HepG2 (cell line): ENCODE results near the gene CTRL. TPM values are rescaled to one million over a fixed set of nuclear protein-coding genes. Genes with fewer than 3 reads are reported as not detected.
A peak's percentile ranks its signal among the peaks of the same experiment; 100 is the strongest.

ENCODE experiments used
- CEBPB ChIP-seq: IDR thresholded peaks from 2 replicates; pipeline ENCODE4 v1.6.1; 2011; ENCODE audit warnings: low read depth, low read length, improper control_type of control experiment, borderline replicate concordance
- FOXK2 ChIP-seq: fragments of 450-650 bp; IDR thresholded peaks from 2 replicates; pipeline ENCODE4 v1.6.1; 2016
- PAWR ChIP-seq: sonication (generic); formaldehyde crosslinking; IDR thresholded peaks from 2 replicates; pipeline ENCODE4 v1.4.0; 2020; ENCODE audit warnings: missing genetic modification reagents, mild to moderate bottlenecking, borderline replicate concordance
- THAP11 ChIP-seq: IDR thresholded peaks from 2 replicates; pipeline ENCODE4 v1.6.1; 2016; ENCODE audit warnings: missing biosample characterization, missing genetic modification reagents
- ZMYM3 ChIP-seq: sonication (generic); formaldehyde crosslinking; IDR thresholded peaks from 2 replicates; pipeline ENCODE4 v1.5.1; 2020; ENCODE audit warnings: mild to moderate bottlenecking, missing genetic modification reagents
- ZNF607 ChIP-seq: sonication (generic); formaldehyde crosslinking; IDR thresholded peaks from 2 replicates; pipeline ENCODE4 v1.5.1; 2020; ENCODE audit warnings: missing genetic modification reagents, mild to moderate bottlenecking, borderline replicate concordance
- ZNF773 ChIP-seq: sonication (generic); formaldehyde crosslinking; IDR thresholded peaks from 2 replicates; pipeline ENCODE4 v1.4.0; 2020; ENCODE audit warnings: missing genetic modification reagents, borderline replicate concordance
- ZNF792 ChIP-seq: IDR thresholded peaks from 2 replicates; pipeline ENCODE4 v1.6.1; 2016
- ZNF841 ChIP-seq: sonication (generic); formaldehyde crosslinking; IDR thresholded peaks from 2 replicates; pipeline ENCODE4 v1.8.1; 2023; ENCODE audit warnings: missing genetic modification reagents, borderline replicate concordance
- polyA plus RNA-seq, 8 experiments: library from polyadenylated mRNA; depleted of rRNA in 3 of 8; stranded (reverse) in 7 of 8; unstranded in 1 of 8; fragments of >200 nt; fragmentation: Illumina TruSeq in 4 of 8; extraction: Trizol in 4 of 8; gene quantifications; 2 replicates each; pipeline versions ENCODE4 v1.2.1 to v1.2.3, GENCODE V29; 2011 to 2016; ENCODE audit warnings: low read depth in 4 of 8, missing spikeins in 1 of 8, mixed read lengths in 1 of 8; ENCODE audit not compliant: insufficient read depth in 1 of 8
- total RNA-seq, 5 experiments: library from RNA; depleted of rRNA; stranded (reverse); fragments of >200 nt; fragmentation: Illumina TruSeq; extraction: Trizol; gene quantifications; 2 replicates each; pipeline ENCODE4 v1.2.3, GENCODE V29; 2016; ENCODE audit warnings: low read depth in 1 of 5
- TF ChIP-seq, protein P1 (sequence below): IDR thresholded peaks from 2 replicates; pipeline ENCODE4 v1.6.1; 2016; ENCODE audit warnings: mild to moderate bottlenecking, missing biosample characterization, missing genetic modification reagents
- TF ChIP-seq, protein P2 (sequence below): sonication (generic); formaldehyde crosslinking; IDR thresholded peaks from 2 replicates; pipeline ENCODE4 v1.4.0; 2020; ENCODE audit warnings: missing genetic modification reagents
- TF ChIP-seq, protein P3 (sequence below): sonication (generic); formaldehyde crosslinking; IDR thresholded peaks from 2 replicates; pipeline ENCODE4 v1.8.1; 2023; ENCODE audit warnings: mild to moderate bottlenecking, moderate library complexity, missing genetic modification reagents
- TF ChIP-seq, protein P4 (sequence below): sonication (generic); formaldehyde crosslinking; IDR thresholded peaks from 2 replicates; pipeline ENCODE4 v1.4.0; 2020; ENCODE audit warnings: mild to moderate bottlenecking, missing genetic modification reagents
- TF ChIP-seq, protein P5 (sequence below): sonication (generic); formaldehyde crosslinking; IDR thresholded peaks from 2 replicates; pipeline ENCODE4 v1.8.0; 2022; ENCODE audit warnings: mild to moderate bottlenecking, missing genetic modification reagents
- TF ChIP-seq, protein P6 (sequence below): sonication (generic); formaldehyde crosslinking; IDR thresholded peaks from 2 replicates; pipeline ENCODE4 v1.4.0; 2020; ENCODE audit warnings: missing genetic modification reagents, borderline replicate concordance
- TF ChIP-seq, protein P7 (sequence below): fragments of 450-650 bp; IDR thresholded peaks from 2 replicates; pipeline ENCODE4 v1.6.1; 2017; ENCODE audit warnings: mild to moderate bottlenecking

Gene CTRL
- total and polyA plus RNA-seq, 2 of the 13 experiments (the other 11 are each of a cell fraction or from before 2014, with no cell fraction given) = 1.9 to 2.7 TPM

DNA sequence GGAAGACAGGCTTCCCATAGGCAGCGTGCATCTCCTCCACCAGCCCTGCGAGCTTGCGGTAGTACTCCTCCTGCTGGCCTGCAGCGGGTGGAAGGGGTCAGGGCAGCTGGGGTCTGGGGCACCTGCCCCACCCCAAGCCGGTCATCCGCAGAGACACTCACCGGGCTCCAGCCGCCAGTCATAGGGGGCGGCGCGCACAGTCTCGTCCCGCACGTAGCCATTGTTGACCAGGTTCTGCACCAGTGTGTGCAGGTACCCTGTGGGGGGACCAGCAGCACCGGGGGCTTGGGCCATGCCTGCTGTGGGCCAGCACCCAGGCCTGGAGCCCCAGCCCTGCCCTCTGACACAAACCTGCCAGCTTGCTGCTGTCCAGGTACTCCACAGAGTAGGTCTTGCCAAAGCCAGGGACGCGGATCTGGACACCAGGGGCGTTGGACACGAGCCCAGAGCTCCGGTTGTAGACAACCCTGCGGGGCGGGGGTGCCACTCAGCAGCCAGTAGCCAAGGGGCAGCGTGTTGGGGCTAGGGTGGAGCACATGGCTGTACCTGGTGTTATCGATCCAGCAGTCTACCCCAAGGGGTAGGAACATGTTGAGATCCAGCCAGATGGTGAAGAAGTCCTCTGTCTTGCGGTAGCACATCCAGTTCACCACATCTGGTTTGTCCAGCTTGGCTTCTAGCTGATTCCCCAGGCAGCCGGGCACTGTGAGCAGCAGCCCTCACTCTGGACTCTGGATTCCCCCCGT is 11.0 kb upstream of the CTRL start (continued):
- TF ChIP-seq, protein P1, sequence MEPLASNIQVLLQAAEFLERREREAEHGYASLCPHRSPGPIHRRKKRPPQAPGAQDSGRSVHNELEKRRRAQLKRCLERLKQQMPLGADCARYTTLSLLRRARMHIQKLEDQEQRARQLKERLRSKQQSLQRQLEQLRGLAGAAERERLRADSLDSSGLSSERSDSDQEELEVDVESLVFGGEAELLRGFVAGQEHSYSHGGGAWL (CRISPR knock-in tag) = peak; percentile 54
- TF ChIP-seq ZMYM3 (0 out of 2 replicates have a peak, but pooled peaks have one; percentile 0), PAWR (0 out of 2 replicates have a peak, but pooled peaks have one; percentile 79), ZNF607 (0 out of 2 replicates have a peak, but pooled peaks have one; percentile 37), ZNF773 (no peak), FOXK2 (no peak), THAP11 (CRISPR knock-in tag) (no peak), ZNF841 (no peak), ZNF792 (CRISPR knock-in tag) (no peak; the same call in 1 of the 2 replicates), CEBPB (no peak)
- TF ChIP-seq, protein P2, sequence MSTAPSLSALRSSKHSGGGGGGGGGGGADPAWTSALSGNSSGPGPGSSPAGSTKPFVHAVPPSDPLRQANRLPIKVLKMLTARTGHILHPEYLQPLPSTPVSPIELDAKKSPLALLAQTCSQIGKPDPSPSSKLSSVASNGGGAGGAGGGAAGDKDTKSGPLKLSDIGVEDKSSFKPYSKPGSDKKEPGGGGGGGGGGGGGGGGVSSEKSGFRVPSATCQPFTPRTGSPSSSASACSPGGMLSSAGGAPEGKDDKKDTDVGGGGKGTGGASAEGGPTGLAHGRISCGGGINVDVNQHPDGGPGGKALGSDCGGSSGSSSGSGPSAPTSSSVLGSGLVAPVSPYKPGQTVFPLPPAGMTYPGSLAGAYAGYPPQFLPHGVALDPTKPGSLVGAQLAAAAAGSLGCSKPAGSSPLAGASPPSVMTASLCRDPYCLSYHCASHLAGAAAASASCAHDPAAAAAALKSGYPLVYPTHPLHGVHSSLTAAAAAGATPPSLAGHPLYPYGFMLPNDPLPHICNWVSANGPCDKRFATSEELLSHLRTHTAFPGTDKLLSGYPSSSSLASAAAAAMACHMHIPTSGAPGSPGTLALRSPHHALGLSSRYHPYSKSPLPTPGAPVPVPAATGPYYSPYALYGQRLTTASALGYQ (CRISPR knock-in tag) = 0 out of 2 replicates have a peak, but pooled peaks have one; percentile 3
- TF ChIP-seq, protein P3, sequence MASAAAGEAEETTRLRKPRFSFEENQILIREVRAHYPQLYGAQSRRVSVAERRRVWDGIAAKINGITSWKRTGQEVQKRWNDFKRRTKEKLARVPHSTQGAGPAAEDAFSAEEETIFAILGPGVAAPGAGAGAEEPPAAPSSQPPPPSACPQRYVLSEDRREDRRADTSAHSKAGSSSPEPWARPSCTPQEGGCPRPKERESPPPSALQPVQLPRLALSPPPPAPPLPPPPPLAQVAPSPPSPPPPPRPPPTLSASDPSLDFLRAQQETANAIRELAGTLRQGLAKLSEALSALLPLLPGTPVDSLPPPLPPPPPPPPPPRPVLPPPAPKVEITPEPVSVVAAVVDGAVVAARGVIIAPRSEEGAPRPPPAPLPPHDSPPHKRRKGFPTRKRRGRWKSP (CRISPR knock-in tag) = no peak
- TF ChIP-seq, protein P4, sequence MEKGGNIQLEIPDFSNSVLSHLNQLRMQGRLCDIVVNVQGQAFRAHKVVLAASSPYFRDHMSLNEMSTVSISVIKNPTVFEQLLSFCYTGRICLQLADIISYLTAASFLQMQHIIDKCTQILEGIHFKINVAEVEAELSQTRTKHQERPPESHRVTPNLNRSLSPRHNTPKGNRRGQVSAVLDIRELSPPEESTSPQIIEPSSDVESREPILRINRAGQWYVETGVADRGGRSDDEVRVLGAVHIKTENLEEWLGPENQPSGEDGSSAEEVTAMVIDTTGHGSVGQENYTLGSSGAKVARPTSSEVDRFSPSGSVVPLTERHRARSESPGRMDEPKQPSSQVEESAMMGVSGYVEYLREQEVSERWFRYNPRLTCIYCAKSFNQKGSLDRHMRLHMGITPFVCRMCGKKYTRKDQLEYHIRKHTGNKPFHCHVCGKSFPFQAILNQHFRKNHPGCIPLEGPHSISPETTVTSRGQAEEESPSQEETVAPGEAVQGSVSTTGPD = no peak
- TF ChIP-seq, protein P5, sequence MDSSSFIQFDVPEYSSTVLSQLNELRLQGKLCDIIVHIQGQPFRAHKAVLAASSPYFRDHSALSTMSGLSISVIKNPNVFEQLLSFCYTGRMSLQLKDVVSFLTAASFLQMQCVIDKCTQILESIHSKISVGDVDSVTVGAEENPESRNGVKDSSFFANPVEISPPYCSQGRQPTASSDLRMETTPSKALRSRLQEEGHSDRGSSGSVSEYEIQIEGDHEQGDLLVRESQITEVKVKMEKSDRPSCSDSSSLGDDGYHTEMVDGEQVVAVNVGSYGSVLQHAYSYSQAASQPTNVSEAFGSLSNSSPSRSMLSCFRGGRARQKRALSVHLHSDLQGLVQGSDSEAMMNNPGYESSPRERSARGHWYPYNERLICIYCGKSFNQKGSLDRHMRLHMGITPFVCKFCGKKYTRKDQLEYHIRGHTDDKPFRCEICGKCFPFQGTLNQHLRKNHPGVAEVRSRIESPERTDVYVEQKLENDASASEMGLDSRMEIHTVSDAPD (CRISPR knock-in tag) = no peak
- TF ChIP-seq, protein P6, sequence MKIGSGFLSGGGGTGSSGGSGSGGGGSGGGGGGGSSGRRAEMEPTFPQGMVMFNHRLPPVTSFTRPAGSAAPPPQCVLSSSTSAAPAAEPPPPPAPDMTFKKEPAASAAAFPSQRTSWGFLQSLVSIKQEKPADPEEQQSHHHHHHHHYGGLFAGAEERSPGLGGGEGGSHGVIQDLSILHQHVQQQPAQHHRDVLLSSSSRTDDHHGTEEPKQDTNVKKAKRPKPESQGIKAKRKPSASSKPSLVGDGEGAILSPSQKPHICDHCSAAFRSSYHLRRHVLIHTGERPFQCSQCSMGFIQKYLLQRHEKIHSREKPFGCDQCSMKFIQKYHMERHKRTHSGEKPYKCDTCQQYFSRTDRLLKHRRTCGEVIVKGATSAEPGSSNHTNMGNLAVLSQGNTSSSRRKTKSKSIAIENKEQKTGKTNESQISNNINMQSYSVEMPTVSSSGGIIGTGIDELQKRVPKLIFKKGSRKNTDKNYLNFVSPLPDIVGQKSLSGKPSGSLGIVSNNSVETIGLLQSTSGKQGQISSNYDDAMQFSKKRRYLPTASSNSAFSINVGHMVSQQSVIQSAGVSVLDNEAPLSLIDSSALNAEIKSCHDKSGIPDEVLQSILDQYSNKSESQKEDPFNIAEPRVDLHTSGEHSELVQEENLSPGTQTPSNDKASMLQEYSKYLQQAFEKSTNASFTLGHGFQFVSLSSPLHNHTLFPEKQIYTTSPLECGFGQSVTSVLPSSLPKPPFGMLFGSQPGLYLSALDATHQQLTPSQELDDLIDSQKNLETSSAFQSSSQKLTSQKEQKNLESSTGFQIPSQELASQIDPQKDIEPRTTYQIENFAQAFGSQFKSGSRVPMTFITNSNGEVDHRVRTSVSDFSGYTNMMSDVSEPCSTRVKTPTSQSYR (CRISPR knock-in tag) = no peak
- TF ChIP-seq, protein P7, sequence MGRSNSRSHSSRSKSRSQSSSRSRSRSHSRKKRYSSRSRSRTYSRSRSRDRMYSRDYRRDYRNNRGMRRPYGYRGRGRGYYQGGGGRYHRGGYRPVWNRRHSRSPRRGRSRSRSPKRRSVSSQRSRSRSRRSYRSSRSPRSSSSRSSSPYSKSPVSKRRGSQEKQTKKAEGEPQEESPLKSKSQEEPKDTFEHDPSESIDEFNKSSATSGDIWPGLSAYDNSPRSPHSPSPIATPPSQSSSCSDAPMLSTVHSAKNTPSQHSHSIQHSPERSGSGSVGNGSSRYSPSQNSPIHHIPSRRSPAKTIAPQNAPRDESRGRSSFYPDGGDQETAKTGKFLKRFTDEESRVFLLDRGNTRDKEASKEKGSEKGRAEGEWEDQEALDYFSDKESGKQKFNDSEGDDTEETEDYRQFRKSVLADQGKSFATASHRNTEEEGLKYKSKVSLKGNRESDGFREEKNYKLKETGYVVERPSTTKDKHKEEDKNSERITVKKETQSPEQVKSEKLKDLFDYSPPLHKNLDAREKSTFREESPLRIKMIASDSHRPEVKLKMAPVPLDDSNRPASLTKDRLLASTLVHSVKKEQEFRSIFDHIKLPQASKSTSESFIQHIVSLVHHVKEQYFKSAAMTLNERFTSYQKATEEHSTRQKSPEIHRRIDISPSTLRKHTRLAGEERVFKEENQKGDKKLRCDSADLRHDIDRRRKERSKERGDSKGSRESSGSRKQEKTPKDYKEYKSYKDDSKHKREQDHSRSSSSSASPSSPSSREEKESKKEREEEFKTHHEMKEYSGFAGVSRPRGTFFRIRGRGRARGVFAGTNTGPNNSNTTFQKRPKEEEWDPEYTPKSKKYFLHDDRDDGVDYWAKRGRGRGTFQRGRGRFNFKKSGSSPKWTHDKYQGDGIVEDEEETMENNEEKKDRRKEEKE = no peak
